Right lobe of liver (tissue), 6 donors: ENCODE measurements around the gene RIIAD1. TPM values are rescaled to one million over a fixed set of nuclear protein-coding genes. Genes with fewer than 3 reads are reported as not detected.

Source experiments
- ATAC-seq, 4 donors: fragments of 200-7000 bp; cut with Tn5 transposase; one replicate each; pipeline ENCODE4 v1.9.1; 2020; ENCODE audit warnings: mild to moderate bottlenecking in 4 of 4, moderate library complexity in 4 of 4
- DNase-seq, 3 donors: peaks; one replicate each; pipeline ENCODE4 v3.0.0-alpha.2; 2020
- H3K27ac ChIP-seq, 3 donors: fragments of 200-600 bp; one replicate each; pipeline ENCODE4 v1.8.0; 2022
- H3K27me3 ChIP-seq, 2 donors: fragments of 200-600 bp; one replicate each; pipeline ENCODE4 v1.8.0; 2022
- H3K36me3 ChIP-seq, 4 donors: fragments of 200-600 bp; sonication (generic) in 1 of 4; one replicate each; pipeline versions ENCODE4 v1.5.1 to v1.8.0; 2017 to 2022; ENCODE audit warnings: control low read depth in 1 of 4
- H3K4me1 ChIP-seq, 4 donors: fragments of 200-600 bp; sonication (generic) in 1 of 4; one replicate each; pipeline versions ENCODE4 v1.5.1 to v1.8.0; 2017 to 2022; ENCODE audit warnings: control low read depth in 1 of 4
- H3K4me3 ChIP-seq, 3 donors: fragments of 200-600 bp; one replicate each; pipeline ENCODE4 v1.8.0; 2022
- H3K9me3 ChIP-seq, 4 donors: fragments of 200-600 bp; sonication (generic) in 1 of 4; one replicate each; pipeline versions ENCODE4 v1.5.1 to v1.8.0; 2017 to 2022; ENCODE audit warnings: control low read depth in 1 of 4
- CTCF ChIP-seq, 4 donors: fragments of 200-600 bp in 3 of 4; fragments of 450-650 bp in 1 of 4; IDR thresholded peaks; one replicate each; pipeline versions ENCODE4 v1.5.1 to v1.8.0; 2016 to 2022; ENCODE audit warnings: antibody characterized with exemption in 4 of 4, mild to moderate bottlenecking in 2 of 4
- POLR2A ChIP-seq: fragments of 450-650 bp; IDR thresholded peaks from one replicate; pipeline ENCODE4 v1.6.1; 2017; ENCODE audit warnings: antibody characterized with exemption, mild to moderate bottlenecking
- WGBS: methylation state at CpG from one replicate; pipeline ENCODE4 v1.1.6; 2018; ENCODE audit warnings: low coverage, low lambda C conversion rate; ENCODE audit not compliant: insufficient coverage; ENCODE audit errors: missing lambda C conversion rate; 5-methylcytosine and 5-hydroxymethylcytosine counted together
- intact Hi-C, 2 donors: fragments of 100-400 bp; cut with DNase I; formaldehyde crosslinking; loops; one replicate each; pipeline versions ENCODE4 v1.11.2 to v1.14.1; 2022
- total RNA-seq, 6 experiments: library from RNA; depleted of rRNA in 2 of 6; stranded (reverse); fragments of >200 nt in 2 of 6; fragmentation: NEBNext Ultra II Directional in 3 of 6; extraction: Animal tissue kit (Norgen Biotek cat#: 25700) in 3 of 6; gene quantifications; one replicate each; pipeline versions ENCODE4 v1.1.0 to v1.2.4, GENCODE V29; 2016 to 2023
- donor health status: DM: no; HTN: yes; CAD: no.
- donor health status: DM: no; HTN: no; CAD: no.
- donor health status: DM: no; HTN: no; CAD: no.
- donor health status: DM: no; HTN: yes; CAD: no.
- donor health status: DM: no; HTN: yes; CAD: no.

RIIAD1 gene
- total RNA-seq, 6 experiments from 2014 or later, result not detected

- Histone ChIP-seq H3K9me3 (no peaks in the 10 kb centered on the region), H3K27ac (no peak overlapping the region), H3K4me3 (no peak overlapping the region), H3K27me3 (no peaks in the 10 kb centered on the region), H3K4me1 (no peaks in the 10 kb centered on the region), H3K36me3 (no peaks in the 10 kb centered on the region)
- intact Hi-C loops, result no loop called here
- WGBS, result 57% methylated on average over 10 of the region's 17 CpGs
- no peak for ATAC-seq
- no peak for TF ChIP-seq POLR2A
- TF ChIP-seq CTCF (IDR thresholded peaks at IDR 0.05), result no peak
- DNase-seq, result no peak
Measured at GRCh38 chr1:151715726-151716404, 5.5 kb upstream of the RIIAD1 start.

DNA sequence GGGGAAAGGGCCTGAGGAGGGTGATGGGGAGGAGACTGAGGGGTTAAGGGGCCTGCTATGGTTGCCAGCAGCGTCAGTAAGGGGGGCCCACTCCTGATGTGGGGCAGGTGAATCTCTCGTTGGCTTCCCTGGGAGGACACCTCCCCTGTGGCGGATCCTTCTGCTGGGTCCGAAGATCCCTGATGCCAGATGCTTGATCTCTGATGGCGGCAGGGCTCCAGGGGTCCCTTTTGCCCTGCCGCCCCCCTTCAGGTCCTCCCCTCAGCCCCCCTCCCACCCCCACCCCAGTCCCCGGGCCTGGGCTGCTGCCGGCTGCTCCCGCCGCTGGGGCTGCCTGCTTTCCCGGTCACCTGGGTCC, 4.9 kb upstream of the RIIAD1 start:
- 36% methylated on average over 2 of the region's 11 CpGs for WGBS
- Histone ChIP-seq H3K9me3 (no peaks in the 10 kb centered on the region), H3K27ac (no peak overlapping the region), H3K4me1 (peaks cover 0 to 4% (median 0%) of the 10 kb centered on the region in 4 donors), H3K27me3 (no peaks in the 10 kb centered on the region), H3K36me3 (no peaks in the 10 kb centered on the region), H3K4me3 (no peak overlapping the region)
- intact Hi-C loops, result no loop called here
- ATAC-seq, result no peak
- no peak for DNase-seq
- TF ChIP-seq POLR2A (no peak), CTCF (IDR thresholded peaks at IDR 0.05) (no peak)

GRCh38 chr1:151716771-151717631, 4.3 kb upstream of the RIIAD1 start, which contains the start of gene CELF3:
Gene CELF3, minus strand, starts transcription at chr1:151716803. Its CDS starts 783 bp downstream, at chr1:151716020.
- TF ChIP-seq POLR2A (no peak), CTCF (IDR thresholded peaks at IDR 0.05) (no peak)
- DNase-seq, result no peak
- H3K27ac ChIP-seq, result no peak within 1 kb of the TSS
- peaks cover 0 to 10% (median 3%) of the 10 kb centered on the region in 4 donors for H3K4me1 ChIP-seq
- ATAC-seq, result no peak
- WGBS, result 7% methylated on average over 21 of the region's 27 CpGs
- H3K9me3 ChIP-seq, result no peaks in the 10 kb centered on the region
- no peaks in the 10 kb centered on the region for H3K27me3 ChIP-seq
- intact Hi-C loops, result no loop called here
- no peak within 1 kb of the TSS for H3K4me3 ChIP-seq
- no peaks in the 10 kb centered on the region for H3K36me3 ChIP-seq

DNA sequence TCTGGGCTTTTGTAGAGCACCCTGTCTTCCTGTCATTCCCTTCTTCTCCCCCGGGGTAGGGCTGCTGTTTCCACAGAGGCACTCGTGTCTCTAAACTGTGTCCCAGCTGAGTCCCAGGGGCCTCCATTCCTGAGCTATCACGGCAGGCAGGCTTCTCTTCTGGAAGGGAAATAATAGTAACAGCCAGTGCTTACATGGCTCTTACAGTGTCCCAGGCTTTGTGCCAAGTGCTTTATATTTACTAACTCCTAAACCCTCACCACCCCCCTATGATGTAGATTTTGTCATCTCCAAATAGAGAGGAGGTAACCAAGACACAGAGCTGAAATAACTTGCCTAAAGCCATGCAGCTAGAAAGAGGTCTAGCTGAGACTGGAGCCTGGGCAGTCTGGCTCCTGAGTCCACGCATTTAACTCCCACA, 3.3 kb upstream of the RIIAD1 start:
- intact Hi-C loops, result no loop called here
- H3K9me3 ChIP-seq, result no peaks in the 10 kb centered on the region
- no peaks in the 10 kb centered on the region for H3K36me3 ChIP-seq
- H3K27me3 ChIP-seq, result no peaks in the 10 kb centered on the region
- ATAC-seq, result no peak
- no peak overlapping the region for H3K4me3 ChIP-seq
- H3K4me1 ChIP-seq, result peaks cover 0 to 11% (median 3%) of the 10 kb centered on the region in 4 donors
- no peak for DNase-seq
- no peak overlapping the region for H3K27ac ChIP-seq
- TF ChIP-seq CTCF (IDR thresholded peaks at IDR 0.05), result no peak
- no peak for TF ChIP-seq POLR2A
- 40% methylated on average over 4 of the region's 4 CpGs for WGBS
